MCF 10A (cell line): ENCODE data around the gene ABCB11. TPM values are rescaled to one million over a fixed set of nuclear protein-coding genes. Genes with fewer than 3 reads are reported as not detected.

Experiments
- BruUV-seq: library from RNA; stranded (reverse); fragments of 400-500 nt; replicated peaks from 2 replicates; lab custom pipeline; 2021; lab: Mats Ljungman, UMichigan
- CTCF ChIA-PET: fragments of 300-600 bp; sonication (Branson Sonifier 250); formaldehyde crosslinking; extraction: SDS; loops from one replicate; lab custom pipeline; 2021; ENCODE audit warnings: antibody characterized with exemption, inconsistent platforms; lab: Yijun Ruan, JAX
- POLR2A ChIA-PET: fragments of 300-600, 350-650 bp; sonication (Branson Sonifier 250); formaldehyde crosslinking; extraction: SDS; loops from one replicate; lab custom pipeline; 2020; ENCODE audit warnings: antibody characterized with exemption, inconsistent platforms; lab: Yijun Ruan, JAX
- DNase-seq: peaks from one replicate; pipeline ENCODE4 v3.0.0-alpha.2; 2018; ENCODE audit not compliant: unreplicated experiment
- H3K27ac Mint-ChIP-seq: one replicate; pipeline ENCODE4 v1.8.0; 2022; ENCODE audit warnings: mild to moderate bottlenecking, low read depth, mixed read lengths; ENCODE audit not compliant: unreplicated experiment
- H3K27me3 Mint-ChIP-seq: one replicate; pipeline ENCODE4 v1.8.0; 2022; ENCODE audit warnings: mixed read lengths; ENCODE audit not compliant: insufficient read depth, unreplicated experiment
- H3K36me3 Mint-ChIP-seq: one replicate; pipeline ENCODE4 v1.8.0; 2022; ENCODE audit warnings: mild to moderate bottlenecking, moderate library complexity, mixed read lengths; ENCODE audit not compliant: insufficient read depth, unreplicated experiment
- H3K4me1 Mint-ChIP-seq: one replicate; pipeline ENCODE4 v1.8.0; 2022; ENCODE audit warnings: mixed read lengths; ENCODE audit not compliant: insufficient read depth, unreplicated experiment
- H3K4me3 Mint-ChIP-seq: one replicate; pipeline ENCODE4 v1.8.0; 2022; ENCODE audit warnings: mild to moderate bottlenecking, moderate library complexity, mixed read lengths; ENCODE audit not compliant: unreplicated experiment
- H3K9me3 Mint-ChIP-seq: one replicate; pipeline ENCODE4 v1.8.0; 2022; ENCODE audit warnings: mixed read lengths; ENCODE audit not compliant: unreplicated experiment
- intact Hi-C: fragments of 100-400 bp; cut with micrococcal nuclease; formaldehyde crosslinking; loops from 2 replicates; pipeline ENCODE4 v1.14.1; 2022
- total RNA-seq: library from RNA; stranded (reverse); gene quantifications from 2 replicates; pipeline ENCODE4 v1.2.3, GENCODE V29; 2022
- TF ChIP-seq, protein P1 (sequence below): fragments of 200-600 bp; IDR thresholded peaks from one replicate; pipeline ENCODE4 v1.8.0; 2022; ENCODE audit warnings: antibody characterized with exemption, mild to moderate bottlenecking; ENCODE audit not compliant: unreplicated experiment

Gene ABCB11
- total RNA-seq, 1 experiment from 2014 or later, result not detected

DNA sequence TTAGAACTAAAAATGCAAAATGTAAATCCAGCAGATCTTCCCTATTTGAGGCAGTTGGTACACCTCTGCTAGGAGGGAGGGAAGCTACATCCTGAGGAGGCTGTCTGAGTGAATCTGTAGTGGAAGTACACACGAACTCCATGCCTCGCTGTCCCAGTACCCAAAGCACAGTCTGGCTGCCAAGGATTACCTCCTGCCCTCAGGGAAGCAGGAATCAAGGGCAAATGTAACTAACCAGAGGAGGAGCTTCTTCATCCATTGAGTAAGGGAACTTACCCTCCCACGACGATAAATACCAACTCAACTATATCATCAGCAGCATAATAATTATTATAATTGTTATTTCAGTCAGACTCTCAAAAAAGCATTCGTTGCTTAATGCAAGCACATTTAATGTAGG is 40.3 kb upstream of the ABCB11 start:
- no TSS peak for BruUV-seq
- CTCF ChIA-PET, result interaction anchor here (0.9 to 1.2 kb wide), 4 partner anchors 15 to 122 kb away, joined by 3 to 4 read pairs (median 4); no protein-coding TSS in a partner anchor
- POLR2A ChIA-PET, result interaction anchor here (0.6 to 1.9 kb wide), 14 partner anchors 9 to 371 kb away, joined by 3 to 11 read pairs (median 4); no protein-coding TSS in a partner anchor
- TF ChIP-seq, protein P1, sequence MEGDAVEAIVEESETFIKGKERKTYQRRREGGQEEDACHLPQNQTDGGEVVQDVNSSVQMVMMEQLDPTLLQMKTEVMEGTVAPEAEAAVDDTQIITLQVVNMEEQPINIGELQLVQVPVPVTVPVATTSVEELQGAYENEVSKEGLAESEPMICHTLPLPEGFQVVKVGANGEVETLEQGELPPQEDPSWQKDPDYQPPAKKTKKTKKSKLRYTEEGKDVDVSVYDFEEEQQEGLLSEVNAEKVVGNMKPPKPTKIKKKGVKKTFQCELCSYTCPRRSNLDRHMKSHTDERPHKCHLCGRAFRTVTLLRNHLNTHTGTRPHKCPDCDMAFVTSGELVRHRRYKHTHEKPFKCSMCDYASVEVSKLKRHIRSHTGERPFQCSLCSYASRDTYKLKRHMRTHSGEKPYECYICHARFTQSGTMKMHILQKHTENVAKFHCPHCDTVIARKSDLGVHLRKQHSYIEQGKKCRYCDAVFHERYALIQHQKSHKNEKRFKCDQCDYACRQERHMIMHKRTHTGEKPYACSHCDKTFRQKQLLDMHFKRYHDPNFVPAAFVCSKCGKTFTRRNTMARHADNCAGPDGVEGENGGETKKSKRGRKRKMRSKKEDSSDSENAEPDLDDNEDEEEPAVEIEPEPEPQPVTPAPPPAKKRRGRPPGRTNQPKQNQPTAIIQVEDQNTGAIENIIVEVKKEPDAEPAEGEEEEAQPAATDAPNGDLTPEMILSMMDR, result no peak
- Mint-ChIP-seq H3K9me3 (no peaks in the 10 kb centered on the region), H3K36me3 (no peaks in the 10 kb centered on the region), H3K4me1 (peaks cover 16% of the 10 kb centered on the region), H3K27ac (no peak overlapping the region), H3K4me3 (no peak overlapping the region), H3K27me3 (no peaks in the 10 kb centered on the region)
- intact Hi-C loops, result no loop called here
- peak; percentile 87 for DNase-seq

DNA sequence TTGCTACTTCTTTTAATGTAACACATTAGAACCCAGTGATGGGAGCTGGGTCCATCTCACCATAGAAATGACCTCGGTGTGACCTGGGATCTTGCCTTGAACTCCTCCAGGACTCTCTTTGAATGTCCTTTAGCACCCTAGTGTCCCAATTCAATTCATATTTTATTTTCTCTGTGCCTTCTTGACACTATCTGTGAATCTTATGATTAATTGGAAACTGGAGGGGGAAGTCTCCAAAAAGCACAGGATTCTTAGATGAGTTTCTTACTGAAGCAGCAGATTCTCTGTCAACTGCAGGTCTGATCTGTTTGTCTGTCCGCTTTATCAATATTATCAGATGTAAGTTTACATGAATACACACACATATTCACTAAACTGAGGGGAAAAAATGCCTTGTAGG is 38.7 kb upstream of the ABCB11 start:
- DNase-seq, result no peak
- POLR2A ChIA-PET, result interaction anchor here (0.8 to 1.8 kb wide), 8 partner anchors 19 to 101 kb away, joined by 3 to 17 read pairs (median 4); no protein-coding TSS in a partner anchor
- intact Hi-C loops, result no loop called here
- CTCF ChIA-PET, result no interaction called here
- H3K27me3 Mint-ChIP-seq, result no peaks in the 10 kb centered on the region
- no peak overlapping the region for H3K4me3 Mint-ChIP-seq
- no peaks in the 10 kb centered on the region for H3K36me3 Mint-ChIP-seq
- no TSS peak for BruUV-seq
- peak overlapping the region; percentile 53 for H3K27ac Mint-ChIP-seq
- TF ChIP-seq, protein P1, result no peak
- H3K4me1 Mint-ChIP-seq, result peaks cover 16% of the 10 kb centered on the region
- H3K9me3 Mint-ChIP-seq, result no peaks in the 10 kb centered on the region

DNA sequence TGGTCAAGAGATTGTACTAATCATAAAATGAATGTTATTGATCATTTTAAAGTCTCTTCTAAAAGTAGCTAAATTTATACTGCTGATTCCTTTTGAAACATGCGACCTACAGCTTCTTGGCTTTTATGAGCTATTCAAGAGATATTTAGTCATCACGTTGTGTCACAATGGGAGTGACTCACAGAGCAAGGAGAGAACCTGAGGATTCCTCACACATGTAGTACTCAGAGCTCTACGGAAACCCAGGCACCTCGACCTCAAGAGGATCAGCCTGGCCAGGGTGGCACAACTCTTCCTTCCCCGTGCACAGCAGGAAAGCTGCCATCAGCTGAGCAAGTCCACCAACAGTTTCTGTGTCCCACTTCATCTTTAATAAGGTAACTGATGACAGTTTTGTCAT is 38.2 kb upstream of the ABCB11 start, which contains the start of gene DHRS9:
DHRS9 (plus strand) TSS at position 223 of the 400 bp plus-strand sequence. CDS start 12,019 bp downstream, outside the sequence.
- Mint-ChIP-seq H3K27me3 (no peaks in the 10 kb centered on the region), H3K36me3 (no peaks in the 10 kb centered on the region), H3K9me3 (no peaks in the 10 kb centered on the region), H3K4me1 (peaks cover 16% of the 10 kb centered on the region), H3K27ac (peak within 1 kb of the TSS; percentile 53), H3K4me3 (no peak within 1 kb of the TSS)
- intact Hi-C loops, result no loop called here
- ChIA-PET CTCF (interaction anchor here (0.6 to 0.7 kb wide), 4 partner anchors 24 to 102 kb away, joined by 3 to 5 read pairs (median 4); no protein-coding TSS in a partner anchor), POLR2A (interaction anchor here (0.6 to 1.8 kb wide), 12 partner anchors 10 to 105 kb away, joined by 3 to 17 read pairs (median 4); no protein-coding TSS in a partner anchor)
- DNase-seq, result peak; percentile 97
- BruUV-seq, result no TSS peak
- TF ChIP-seq, protein P1, result no peak

DNA sequence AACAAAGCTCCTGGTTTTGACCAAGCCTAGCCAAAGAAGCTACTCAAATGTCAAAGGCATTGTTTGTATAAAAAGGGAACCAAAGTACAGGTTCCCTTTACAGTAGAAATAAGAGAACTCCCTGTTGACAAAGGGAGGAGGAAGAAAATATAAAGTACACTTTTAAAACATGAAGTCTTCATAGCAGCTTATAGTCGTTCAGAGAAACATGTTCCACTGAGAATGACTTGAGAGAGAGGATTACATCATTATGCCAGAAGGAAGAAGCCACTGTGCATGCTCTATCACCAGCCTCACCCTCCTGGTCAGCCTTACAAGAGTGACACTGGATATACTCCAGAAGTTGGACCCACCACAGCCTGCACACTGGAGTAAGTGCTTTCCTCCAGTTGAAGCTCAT is 35.8 kb upstream of the ABCB11 start:
- no peak overlapping the region for H3K4me3 Mint-ChIP-seq
- H3K27ac Mint-ChIP-seq, result no peak overlapping the region
- intact Hi-C loops, result no loop called here
- TF ChIP-seq, protein P1, result no peak
- H3K36me3 Mint-ChIP-seq, result no peaks in the 10 kb centered on the region
- H3K9me3 Mint-ChIP-seq, result no peaks in the 10 kb centered on the region
- no peak for DNase-seq
- ChIA-PET CTCF (interaction anchor here (0.7 to 1.4 kb wide), 2 partner anchors 44 to 65 kb away, joined by 3 read pairs; no protein-coding TSS in a partner anchor), POLR2A (no interaction called here)
- H3K27me3 Mint-ChIP-seq, result no peaks in the 10 kb centered on the region
- peaks cover 16% of the 10 kb centered on the region for H3K4me1 Mint-ChIP-seq
- BruUV-seq, result no TSS peak
